LHCN-M2 (cell line): Measurements from ENCODE around the gene TMEM26. TPM values are rescaled to one million over a fixed set of nuclear protein-coding genes. Genes with fewer than 3 reads are reported as not detected.

Experiments
- total RNA-seq: library from RNA; depleted of rRNA; stranded (reverse); fragments of >200 nt; gene quantifications from 2 replicates; pipeline ENCODE4 v1.2.3, GENCODE V29; 2014; rRNA removed

Gene TMEM26
- total RNA-seq, 1 experiment from 2014 or later, result 1.8 TPM

Other genes with a start within 250 kb of the TMEM26 start
- 0.40 TPM in 1 of 2 replicates, not detected in the other for gene CABCOCO1, start 209.5 kb upstream of the TMEM26 start, total RNA-seq